Lower leg skin (tissue), 3 donors: ENCODE data around the gene RNF144A.

ENCODE experiments used
- CTCF ChIP-seq, 3 donors: fragments of 450-650 bp; IDR thresholded peaks; one replicate each; pipeline ENCODE4 v1.5.1; 2016; ENCODE audit warnings: antibody characterized with exemption in 3 of 3, mild to moderate bottlenecking in 3 of 3, moderate library complexity in 2 of 3
- POLR2A ChIP-seq, 2 donors: fragments of 450-650 bp; IDR thresholded peaks; one replicate each; pipeline ENCODE4 v1.6.1; 2016 to 2017; ENCODE audit warnings: antibody characterized with exemption in 2 of 2, mild to moderate bottlenecking in 1 of 2, moderate library complexity in 1 of 2

- no peak for TF ChIP-seq POLR2A (IDR thresholded peaks at IDR 0.05)
- TF ChIP-seq CTCF (IDR thresholded peaks at IDR 0.05): no peak
Measured at GRCh38 chr2:6927753-6928152, 10.5 kb downstream of the RNF144A start.
